Stimulated activated CD4-positive, alpha-beta T cell treated with anti-CD3 and anti-CD28 coated beads, Interleukin-4, amount 100 ng/mL, for 4 hours (primary cell): Measurements from ENCODE around the gene ELMO1.

Experiments used
- DNase-seq, 2 experiments: peaks; one replicate each; pipeline ENCODE4 v3.0.0-alpha.2; 2020

ELMO1 gene

DNA sequence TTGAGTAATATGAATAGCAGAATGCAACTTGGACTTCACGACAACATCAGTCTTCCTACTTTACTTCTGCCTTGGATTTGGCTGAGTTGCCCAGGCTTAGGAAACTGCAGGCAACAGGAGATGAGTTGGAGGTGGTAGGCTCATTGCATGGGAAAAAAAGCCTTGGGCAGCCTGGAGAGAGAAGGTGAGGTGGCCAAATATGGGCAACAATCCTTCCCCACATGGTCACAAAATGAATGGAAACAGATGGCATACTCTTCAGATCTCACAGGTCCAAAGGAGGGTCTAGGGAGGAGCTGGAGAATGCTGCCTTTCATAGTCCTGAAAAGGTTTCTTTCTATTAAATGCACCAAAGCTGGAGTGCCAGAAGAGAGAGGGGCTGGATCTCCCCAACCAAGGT is 595.7 kb downstream of the ELMO1 start:
- DNase-seq, result no peak

DNA sequence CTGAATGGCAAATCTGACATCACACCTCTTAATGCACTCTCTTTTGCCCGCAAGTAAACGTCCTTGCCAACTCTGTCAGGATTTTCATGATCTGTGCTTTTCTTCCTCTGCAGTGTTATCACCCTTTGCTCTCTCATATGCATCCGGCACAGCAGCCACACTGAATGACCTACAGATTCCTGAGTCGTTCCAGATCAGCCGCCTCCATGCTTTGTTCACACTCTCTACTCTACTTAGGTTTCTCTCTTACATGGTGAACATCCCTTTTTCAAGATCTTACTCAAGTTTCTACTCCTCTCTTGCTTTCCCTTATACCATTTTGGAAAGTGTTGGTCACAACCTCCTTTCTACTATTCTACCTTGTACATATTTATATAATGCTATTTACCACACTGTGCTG is 596.6 kb downstream of the ELMO1 start:
- DNase-seq, result no peak

DNA sequence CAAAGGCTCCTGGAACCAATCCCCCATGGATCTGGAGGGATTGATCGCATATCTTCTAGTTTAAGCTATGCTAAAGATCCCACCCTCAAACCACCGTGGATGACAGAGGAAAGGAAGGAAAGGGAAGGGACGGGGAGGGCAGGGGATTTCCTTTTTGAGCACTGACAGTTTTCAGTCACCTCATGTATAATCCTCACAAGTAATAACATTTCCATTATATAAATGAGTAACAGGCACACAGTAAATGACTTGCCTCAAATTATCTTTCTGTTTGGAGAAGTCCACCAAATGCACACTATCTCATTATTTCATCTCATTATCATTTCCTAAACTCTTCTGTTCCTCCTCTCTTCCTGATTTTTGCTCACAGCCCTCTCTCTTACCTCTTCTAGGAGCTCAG is 597.3 kb downstream of the ELMO1 start:
- DNase-seq, result no peak

DNA sequence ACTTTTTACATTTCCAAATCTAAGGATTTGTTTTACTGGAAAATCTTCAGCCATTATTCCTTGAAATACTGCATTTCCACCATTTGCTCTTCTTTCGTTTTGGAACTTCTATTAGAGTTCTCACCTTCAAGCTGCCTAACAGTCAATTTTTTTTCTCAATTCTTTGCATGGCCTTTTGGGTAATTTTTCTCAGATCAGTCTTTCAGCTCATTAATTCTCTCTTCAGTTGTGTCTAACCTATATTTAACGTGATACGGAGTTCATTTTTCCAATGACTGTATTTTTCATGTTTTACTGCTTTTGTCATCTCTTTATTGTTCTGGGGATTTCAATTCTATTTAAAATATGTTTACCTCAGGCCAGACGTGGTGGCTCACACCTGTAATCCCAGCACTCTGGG is 600.7 kb downstream of the ELMO1 start:
- no peak for DNase-seq

DNA sequence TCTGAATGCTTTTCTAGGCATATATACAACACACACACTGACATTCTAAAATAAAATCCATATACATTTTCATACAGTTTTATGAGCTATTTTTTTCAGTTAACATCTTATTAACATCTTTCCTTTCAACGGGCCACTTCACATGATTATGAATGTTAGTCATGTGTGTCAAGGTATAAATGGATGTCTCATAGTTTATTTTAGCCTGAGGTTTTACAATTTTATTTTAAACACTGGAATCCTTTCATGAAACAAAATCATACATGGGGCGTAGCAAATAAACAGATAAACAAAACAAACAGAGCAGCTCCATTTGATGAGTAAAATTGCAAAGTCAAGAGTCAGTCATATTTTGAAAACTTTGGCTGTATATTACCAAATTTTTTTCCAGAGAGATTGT is 604.3 kb downstream of the ELMO1 start:
- no peak for DNase-seq

DNA sequence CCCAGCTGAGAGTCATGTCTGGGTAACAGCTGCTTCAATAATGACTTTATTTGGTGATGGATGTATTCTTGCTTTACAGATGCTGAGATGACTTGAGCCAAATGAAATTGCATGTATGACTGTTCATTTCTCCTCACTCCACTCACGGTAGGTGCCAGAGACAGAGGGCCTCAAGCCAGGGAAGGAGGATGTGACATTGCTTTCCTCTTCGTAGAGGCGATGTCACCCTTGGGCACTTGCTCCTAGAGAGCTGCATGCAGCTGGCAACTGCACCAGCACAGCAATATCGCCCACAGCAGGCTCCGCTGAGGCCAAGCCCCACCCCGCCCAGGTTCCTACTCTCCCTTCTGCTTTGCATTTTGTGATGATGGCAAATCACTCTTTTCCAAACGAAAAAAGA is 607.8 kb downstream of the ELMO1 start:
- no peak for DNase-seq

DNA sequence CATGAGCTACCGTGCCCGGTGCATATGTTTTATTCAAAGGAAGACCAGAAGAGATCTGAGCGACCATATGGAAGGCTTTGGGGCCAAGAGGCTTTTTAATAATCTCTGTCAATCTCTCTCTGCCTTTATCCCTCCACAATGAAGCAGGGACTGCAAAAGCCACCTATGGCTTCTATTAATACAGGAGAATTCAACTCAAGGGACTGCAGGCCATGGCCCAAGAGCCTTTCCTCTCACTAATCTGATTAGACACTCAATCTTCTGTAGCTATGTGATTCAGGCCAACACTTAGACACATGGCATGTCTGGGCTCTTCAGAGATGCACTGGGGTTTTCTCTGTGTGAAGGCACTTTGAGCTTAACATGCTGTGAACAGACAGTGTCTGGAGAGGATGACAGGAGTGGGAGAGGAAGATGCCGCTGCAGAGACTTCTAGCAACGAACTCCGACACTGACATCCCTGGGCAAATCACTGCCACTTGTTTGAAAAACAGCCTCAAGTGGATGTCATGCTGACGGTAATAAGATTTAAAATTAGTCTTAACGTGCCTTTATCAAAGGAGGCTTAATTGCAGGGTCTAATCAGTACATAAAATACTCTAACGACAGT is 609.9 kb downstream of the ELMO1 start:
- no peak for DNase-seq

DNA sequence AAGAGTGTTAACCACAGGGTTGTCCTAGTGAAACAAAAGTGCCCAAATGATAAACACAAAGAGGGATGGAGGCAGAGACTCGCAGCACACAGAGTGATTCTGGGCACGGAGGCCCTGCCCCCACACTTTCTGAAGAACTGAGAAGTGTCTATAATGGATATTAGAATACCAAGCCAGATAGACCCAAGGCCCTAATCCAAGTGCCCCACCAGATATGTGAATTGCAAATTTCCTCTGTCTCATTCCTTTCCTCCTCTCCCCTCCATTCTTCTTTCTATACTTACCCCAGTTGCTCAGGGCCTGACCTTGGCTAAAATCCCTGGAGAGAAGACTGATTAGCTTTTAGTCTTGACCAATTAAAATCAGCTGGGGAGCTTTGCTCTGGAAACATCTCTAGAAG is 617.6 kb downstream of the ELMO1 start:
- no peak for DNase-seq

DNA sequence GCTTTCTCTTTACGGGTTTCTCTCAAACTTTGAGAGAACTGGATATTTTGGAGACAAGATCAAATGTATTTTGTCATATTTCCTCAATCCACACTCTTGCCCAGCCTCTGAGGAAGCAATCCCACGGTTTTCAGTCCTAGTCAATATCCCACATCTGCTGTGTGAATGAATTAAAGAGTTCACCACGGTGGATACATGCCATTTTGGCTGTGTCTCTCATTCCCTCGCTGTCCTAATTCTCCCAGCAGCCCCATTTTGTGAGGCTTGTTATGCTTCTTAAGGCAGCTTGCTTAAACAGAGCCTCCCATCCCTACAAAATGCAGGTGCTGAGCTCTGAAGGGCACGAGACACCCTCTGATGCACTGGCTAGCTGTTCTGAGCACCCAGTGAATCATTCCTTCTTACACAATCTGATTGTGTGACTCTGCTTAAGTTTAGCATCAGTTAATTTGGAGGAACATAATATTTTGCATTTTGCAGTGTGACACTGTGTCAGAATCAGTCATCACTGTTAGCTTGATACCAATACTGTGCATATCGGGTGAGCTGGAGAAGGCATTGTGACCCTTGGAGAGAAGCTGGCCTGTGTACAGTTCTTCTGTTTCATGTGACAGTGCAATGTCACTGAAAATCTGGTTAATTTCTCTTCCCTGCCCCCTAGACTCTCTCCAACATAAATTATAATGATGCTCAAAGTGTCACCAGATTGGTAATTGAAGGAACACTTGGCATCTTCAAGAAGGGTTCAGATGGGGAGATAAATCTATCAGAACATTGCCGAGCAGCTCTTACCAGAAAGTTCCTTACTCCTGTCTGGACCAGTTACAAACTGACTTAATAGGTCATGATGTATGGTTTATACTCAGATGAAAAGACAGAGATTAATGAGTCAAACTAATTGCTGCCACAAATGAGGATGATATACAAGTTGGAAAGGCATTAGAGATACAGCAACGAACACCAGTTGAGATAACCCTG is 620.6 kb downstream of the ELMO1 start:
- no peak for DNase-seq

DNA sequence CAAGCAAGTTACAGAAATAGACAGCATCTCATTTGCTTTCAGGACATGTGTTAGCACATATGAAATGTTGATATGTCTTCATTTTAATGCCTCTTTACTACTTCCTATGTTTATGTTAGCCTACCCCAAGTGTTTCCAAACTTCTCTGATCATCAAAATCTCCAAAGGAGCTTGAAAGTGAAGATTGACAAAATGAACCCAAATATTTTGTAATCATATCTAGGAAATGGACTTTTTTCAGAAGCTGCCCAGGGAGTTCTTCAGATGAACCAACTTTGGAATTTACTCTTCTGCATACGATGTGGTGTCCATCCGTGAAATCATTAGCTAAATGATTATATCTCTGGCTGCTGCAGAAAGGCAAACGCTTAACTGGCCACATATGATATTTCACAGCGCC is 623.2 kb downstream of the ELMO1 start:
- DNase-seq, result no peak

DNA sequence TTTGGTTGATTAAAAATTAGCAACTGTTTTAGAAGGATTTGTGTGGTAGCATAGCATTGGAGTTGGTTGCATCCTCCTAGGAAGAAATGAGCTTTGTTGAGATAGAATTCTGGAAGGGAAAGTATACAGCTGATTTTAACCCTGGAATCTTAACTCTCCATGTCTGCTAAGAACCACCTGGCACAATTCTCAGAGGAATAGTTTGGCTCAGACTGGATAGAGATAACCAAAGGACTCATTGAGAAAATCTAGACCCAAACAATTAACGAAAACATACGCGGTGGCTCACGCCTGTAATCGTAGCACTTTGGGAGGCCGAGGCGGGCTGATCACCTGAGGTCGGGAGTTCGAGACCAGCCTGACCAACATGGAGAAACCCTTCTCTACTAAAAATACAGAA is 625.3 kb downstream of the ELMO1 start:
- no peak for DNase-seq

DNA sequence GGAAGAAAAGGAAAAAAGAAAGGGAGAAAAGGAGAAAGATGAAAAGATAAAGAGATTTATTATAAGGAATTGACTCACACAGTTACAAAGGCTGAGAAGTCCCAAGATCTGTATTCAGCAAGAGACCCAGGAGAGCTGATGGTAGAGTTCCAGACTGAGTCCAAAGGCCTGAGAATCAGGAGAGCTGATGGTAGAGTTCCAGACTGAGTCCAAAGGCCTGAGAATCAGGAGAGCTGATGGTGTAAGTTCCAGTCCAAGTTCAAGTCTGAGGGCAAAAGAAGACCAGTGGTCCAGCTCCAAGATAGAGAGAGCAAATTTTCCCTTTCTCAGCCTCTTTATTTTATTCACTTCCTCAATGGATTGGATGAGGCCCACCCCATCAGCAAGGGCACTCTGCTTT is 627.0 kb downstream of the ELMO1 start:
- DNase-seq, result no peak

DNA sequence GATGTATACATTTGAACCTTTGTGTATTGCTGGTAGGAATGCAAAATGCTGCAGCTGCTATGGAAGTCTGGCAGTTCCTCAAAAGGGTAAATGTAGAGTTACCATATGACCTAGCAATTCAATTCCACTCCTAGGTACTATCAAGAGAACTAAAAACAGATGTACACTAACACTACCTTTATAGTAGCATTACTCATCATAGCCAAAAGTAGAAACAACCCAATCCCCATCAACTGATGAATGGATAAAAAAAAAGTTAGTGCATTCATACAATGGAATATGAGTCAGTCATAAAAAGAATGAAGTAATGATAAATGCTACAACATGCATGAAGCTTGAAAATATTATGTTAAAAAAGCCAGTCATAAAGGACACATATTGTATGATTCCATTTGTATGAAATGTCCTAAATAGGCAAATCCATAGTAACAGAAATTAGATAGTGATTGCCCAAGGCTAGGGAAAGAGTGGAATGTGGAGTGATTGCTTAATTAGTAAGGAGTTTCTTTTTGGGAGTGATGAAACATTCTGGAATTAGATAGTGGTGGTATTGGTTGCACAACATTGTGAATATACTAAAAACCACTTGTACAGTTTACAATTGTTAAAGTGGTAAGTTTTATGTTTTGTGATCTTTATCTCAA is 628.0 kb downstream of the ELMO1 start:
- no peak for DNase-seq

DNA sequence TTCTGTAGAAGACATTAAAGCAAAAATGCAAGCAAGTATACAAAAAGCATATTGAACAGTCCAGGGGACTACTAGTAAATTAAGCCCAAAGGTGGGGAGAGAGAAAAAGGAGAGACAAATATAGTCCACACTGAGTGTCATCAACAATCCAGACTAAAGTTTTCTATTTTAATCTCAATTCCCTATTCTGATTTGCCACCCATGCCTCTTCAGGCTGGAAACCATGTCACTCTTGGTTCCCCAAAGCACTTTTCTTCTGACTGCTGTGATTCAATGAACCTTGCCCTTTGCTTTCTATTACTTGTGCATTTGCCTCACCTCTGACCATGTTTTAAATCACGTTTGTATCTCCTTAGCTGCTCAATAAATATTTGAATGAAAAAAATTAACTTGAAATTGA is 629.0 kb downstream of the ELMO1 start:
- DNase-seq, result no peak

DNA sequence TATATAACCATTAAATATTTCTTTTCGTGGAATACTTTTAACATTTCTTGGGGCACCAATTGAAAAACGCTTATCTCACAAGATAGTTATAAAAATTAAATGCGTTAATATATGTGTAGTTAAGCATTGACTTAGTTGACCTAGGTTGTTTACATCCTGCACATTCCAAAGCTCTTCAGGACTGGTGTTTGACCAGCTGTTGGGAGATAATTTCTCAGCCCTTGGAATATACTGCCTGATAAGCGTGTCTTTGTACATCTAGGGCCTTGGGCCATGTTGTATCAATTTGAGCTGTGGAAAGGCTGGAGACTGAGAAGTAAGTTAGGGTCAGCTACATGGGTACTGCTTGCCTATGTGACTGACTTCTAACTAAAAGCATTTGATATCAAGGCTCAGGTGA is 634.4 kb downstream of the ELMO1 start:
- no peak for DNase-seq

DNA sequence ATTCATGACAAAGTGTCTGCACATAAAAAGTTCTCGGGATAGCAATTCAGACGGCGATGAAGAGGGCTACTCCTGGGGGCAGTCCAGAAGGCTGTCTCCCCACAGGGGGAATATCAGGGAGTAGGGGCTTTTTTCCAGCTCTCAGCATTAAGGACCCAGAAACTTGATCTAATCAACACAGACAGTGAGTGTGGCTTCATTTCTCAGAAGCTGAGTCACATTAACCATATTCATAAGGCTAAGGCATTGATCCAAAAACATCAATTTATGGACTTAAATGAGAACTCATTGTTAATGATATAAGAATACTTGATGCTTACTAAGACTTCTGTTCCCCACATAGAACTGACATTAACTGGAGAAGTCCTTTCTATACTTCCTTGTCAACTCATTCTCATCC is 636.9 kb downstream of the ELMO1 start:
- DNase-seq, result no peak

DNA sequence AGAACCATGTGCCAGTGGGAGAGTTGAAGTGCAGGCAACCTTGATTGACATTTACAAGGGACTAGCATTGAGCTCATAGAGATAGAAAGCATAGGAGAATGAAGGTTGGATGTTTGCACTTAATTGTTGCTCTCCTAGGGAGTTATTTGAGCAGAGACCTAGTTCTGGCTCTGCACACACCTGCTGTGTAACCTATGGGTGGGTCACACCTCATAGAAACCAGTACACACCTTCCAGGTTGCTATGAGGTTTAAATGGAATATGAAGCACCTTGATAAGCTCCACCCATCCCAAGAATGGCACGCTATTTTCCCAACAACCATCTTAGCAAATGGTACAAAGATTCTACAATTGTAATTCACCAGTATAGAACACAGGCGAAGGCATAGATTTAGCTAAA is 638.2 kb downstream of the ELMO1 start:
- no peak for DNase-seq

DNA sequence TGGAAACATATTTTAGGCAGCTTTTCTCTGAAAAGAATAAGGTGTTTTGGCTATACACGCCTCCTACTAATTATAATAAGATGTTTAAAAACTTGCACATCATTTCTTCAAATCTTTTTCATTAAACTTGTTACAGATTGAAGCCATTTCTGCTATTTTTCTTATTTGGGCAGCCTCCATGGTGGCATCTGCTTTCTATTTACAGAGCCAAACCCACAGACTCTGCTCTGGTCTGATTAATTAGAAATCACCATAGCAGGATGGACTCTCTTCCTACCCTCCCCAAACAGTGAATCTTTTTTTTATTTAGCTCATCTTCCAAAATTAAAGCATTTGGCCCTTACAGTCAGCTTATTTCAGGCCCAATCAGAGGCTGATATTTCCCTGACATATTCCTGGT is 638.6 kb downstream of the ELMO1 start:
- no peak for DNase-seq

DNA sequence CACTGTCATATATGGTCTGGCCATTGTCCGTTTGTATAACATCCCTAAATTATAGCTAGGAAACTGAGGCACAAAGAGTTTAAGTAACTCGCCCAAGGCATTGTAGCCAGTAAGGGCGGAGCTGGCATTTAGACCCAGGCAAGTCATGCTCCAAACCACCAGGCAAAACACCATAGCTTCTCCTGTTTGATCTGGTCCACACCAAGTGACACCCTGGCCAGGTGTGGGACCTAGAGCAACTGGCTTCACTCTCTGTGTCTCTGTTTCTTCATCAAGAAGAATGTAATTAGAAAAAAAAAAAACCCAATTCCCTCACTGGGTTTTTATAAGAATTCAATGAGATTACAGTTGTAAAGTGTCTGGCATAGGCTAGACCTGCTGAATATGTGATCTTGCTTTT is 639.2 kb downstream of the ELMO1 start:
- no peak for DNase-seq

DNA sequence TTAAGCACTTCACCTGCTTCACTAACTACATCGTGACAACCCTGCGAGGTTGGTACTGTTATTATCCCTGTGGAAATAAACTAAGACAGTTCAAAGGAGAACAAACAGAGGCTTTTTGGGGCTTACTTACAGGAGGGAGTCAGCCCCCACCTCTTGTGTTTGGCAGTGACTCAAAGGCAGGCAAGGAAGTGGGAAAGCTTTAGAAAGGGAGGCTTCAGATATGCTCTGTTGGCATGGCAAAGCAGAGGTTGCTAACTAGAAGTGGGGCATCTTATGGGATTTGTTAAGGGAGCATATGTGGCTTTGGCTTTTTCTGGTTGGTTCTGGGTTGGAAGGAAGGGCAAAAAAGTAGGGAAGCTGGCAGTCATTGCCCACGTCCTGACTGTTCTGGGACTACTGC is 639.6 kb downstream of the ELMO1 start:
- no peak for DNase-seq

DNA sequence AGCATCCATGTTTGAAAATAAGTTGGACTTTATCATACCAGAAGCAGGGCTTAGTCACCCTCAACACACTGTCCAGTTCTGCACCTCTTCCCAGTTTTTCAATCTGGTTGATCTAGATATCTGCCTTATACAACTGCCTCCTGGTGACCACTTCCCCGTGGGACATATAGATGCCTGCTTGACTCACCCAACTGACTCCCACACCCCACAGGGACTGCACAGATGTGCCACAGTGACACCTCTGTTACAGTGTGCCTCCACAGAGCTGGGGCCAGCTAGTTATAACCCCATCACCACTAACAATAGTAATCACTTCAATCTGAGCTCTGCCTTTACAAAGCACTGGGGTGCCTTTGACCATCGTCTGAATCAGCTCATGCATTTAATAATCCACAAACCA is 641.8 kb downstream of the ELMO1 start:
- DNase-seq, result no peak
